WTC11 (cell line): ENCODE data around the gene PLEKHH1.
"Not testable (repeated sequence)": the region's sequence is repeated elsewhere in the genome, so short reads cannot be mapped to it uniquely, and the experiment has no call there.

Experiments used
- CBFB ChIP-seq: sonication (generic); formaldehyde crosslinking; IDR thresholded peaks from 2 replicates; pipeline ENCODE4 v1.8.1; 2022; ENCODE audit warnings: mild to moderate bottlenecking, low read depth, missing genetic modification reagents
- HMGXB4 ChIP-seq: sonication (generic); formaldehyde crosslinking; IDR thresholded peaks from 2 replicates; pipeline ENCODE4 v1.8.1; 2023; ENCODE audit warnings: mild to moderate bottlenecking, moderate library complexity, missing genetic modification reagents
- MAX ChIP-seq: sonication (generic); formaldehyde crosslinking; IDR thresholded peaks from 2 replicates; pipeline ENCODE4 v1.8.0; 2022; ENCODE audit warnings: mild to moderate bottlenecking, missing genetic modification reagents
- PRDM15 ChIP-seq: sonication (generic); formaldehyde crosslinking; IDR thresholded peaks from 2 replicates; pipeline ENCODE4 v1.8.0; 2022; ENCODE audit warnings: missing genetic modification reagents
- TCF7 ChIP-seq: sonication (generic); formaldehyde crosslinking; IDR thresholded peaks from 2 replicates; pipeline ENCODE4 v1.8.0; 2022; ENCODE audit warnings: mild to moderate bottlenecking, low read depth, missing genetic modification reagents, moderate library complexity
- TEAD4 ChIP-seq: sonication (generic); formaldehyde crosslinking; IDR thresholded peaks from 2 replicates; pipeline ENCODE4 v1.8.0; 2022; ENCODE audit warnings: mild to moderate bottlenecking, missing genetic modification reagents
- TF ChIP-seq, protein P1 (sequence below): fragments of 200-600 bp; IDR thresholded peaks from 2 replicates; pipeline ENCODE4 v1.8.0; 2022; ENCODE audit warnings: antibody characterized with exemption
- TF ChIP-seq, protein P2 (sequence below): sonication (generic); formaldehyde crosslinking; conservative IDR thresholded peaks from 2 replicates; pipeline ENCODE4 v1.8.1; 2023; ENCODE audit warnings: mild to moderate bottlenecking, low read depth, missing genetic modification reagents, moderate library complexity
- TF ChIP-seq, protein P3 (sequence below): sonication (generic); formaldehyde crosslinking; conservative IDR thresholded peaks from 2 replicates; pipeline ENCODE4 v1.8.1; 2022; ENCODE audit warnings: mild to moderate bottlenecking, missing genetic modification reagents
- TF ChIP-seq, protein P4 (sequence below): sonication (generic); formaldehyde crosslinking; IDR thresholded peaks from 2 replicates; pipeline ENCODE4 v1.8.1; 2023; ENCODE audit warnings: mild to moderate bottlenecking, missing genetic modification reagents, borderline replicate concordance

DNA sequence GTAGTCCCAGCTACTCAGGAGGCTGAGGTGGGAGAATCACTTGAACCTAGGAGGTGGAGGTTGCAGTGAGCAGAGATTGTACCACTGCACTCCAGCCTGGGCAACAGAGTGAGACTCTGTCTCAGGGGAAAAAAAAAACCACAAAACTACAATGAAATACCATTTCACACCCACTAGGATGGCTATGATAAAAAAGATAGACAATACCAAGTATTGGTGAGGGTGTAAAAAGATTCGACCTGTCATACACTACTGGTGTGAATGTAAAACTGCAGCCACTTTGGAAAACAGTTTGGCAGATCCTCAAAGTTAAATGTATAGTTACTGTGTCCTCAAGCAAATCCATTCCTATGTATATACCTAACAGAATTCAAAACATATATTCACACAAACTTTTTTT is 93.0 kb downstream of the PLEKHH1 start:
- not testable (repeated sequence) for TF ChIP-seq TEAD4, HMGXB4, CBFB, PRDM15, TCF7, MAX (CRISPR knock-in tag)
- TF ChIP-seq, protein P1, sequence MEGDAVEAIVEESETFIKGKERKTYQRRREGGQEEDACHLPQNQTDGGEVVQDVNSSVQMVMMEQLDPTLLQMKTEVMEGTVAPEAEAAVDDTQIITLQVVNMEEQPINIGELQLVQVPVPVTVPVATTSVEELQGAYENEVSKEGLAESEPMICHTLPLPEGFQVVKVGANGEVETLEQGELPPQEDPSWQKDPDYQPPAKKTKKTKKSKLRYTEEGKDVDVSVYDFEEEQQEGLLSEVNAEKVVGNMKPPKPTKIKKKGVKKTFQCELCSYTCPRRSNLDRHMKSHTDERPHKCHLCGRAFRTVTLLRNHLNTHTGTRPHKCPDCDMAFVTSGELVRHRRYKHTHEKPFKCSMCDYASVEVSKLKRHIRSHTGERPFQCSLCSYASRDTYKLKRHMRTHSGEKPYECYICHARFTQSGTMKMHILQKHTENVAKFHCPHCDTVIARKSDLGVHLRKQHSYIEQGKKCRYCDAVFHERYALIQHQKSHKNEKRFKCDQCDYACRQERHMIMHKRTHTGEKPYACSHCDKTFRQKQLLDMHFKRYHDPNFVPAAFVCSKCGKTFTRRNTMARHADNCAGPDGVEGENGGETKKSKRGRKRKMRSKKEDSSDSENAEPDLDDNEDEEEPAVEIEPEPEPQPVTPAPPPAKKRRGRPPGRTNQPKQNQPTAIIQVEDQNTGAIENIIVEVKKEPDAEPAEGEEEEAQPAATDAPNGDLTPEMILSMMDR = not testable (repeated sequence)
- TF ChIP-seq, protein P2, sequence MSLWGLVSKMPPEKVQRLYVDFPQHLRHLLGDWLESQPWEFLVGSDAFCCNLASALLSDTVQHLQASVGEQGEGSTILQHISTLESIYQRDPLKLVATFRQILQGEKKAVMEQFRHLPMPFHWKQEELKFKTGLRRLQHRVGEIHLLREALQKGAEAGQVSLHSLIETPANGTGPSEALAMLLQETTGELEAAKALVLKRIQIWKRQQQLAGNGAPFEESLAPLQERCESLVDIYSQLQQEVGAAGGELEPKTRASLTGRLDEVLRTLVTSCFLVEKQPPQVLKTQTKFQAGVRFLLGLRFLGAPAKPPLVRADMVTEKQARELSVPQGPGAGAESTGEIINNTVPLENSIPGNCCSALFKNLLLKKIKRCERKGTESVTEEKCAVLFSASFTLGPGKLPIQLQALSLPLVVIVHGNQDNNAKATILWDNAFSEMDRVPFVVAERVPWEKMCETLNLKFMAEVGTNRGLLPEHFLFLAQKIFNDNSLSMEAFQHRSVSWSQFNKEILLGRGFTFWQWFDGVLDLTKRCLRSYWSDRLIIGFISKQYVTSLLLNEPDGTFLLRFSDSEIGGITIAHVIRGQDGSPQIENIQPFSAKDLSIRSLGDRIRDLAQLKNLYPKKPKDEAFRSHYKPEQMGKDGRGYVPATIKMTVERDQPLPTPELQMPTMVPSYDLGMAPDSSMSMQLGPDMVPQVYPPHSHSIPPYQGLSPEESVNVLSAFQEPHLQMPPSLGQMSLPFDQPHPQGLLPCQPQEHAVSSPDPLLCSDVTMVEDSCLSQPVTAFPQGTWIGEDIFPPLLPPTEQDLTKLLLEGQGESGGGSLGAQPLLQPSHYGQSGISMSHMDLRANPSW (CRISPR knock-in tag) = not testable (repeated sequence)
- TF ChIP-seq, protein P3, sequence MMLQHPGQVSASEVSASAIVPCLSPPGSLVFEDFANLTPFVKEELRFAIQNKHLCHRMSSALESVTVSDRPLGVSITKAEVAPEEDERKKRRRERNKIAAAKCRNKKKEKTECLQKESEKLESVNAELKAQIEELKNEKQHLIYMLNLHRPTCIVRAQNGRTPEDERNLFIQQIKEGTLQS (CRISPR knock-in tag) = not testable (repeated sequence)
- TF ChIP-seq, protein P4, sequence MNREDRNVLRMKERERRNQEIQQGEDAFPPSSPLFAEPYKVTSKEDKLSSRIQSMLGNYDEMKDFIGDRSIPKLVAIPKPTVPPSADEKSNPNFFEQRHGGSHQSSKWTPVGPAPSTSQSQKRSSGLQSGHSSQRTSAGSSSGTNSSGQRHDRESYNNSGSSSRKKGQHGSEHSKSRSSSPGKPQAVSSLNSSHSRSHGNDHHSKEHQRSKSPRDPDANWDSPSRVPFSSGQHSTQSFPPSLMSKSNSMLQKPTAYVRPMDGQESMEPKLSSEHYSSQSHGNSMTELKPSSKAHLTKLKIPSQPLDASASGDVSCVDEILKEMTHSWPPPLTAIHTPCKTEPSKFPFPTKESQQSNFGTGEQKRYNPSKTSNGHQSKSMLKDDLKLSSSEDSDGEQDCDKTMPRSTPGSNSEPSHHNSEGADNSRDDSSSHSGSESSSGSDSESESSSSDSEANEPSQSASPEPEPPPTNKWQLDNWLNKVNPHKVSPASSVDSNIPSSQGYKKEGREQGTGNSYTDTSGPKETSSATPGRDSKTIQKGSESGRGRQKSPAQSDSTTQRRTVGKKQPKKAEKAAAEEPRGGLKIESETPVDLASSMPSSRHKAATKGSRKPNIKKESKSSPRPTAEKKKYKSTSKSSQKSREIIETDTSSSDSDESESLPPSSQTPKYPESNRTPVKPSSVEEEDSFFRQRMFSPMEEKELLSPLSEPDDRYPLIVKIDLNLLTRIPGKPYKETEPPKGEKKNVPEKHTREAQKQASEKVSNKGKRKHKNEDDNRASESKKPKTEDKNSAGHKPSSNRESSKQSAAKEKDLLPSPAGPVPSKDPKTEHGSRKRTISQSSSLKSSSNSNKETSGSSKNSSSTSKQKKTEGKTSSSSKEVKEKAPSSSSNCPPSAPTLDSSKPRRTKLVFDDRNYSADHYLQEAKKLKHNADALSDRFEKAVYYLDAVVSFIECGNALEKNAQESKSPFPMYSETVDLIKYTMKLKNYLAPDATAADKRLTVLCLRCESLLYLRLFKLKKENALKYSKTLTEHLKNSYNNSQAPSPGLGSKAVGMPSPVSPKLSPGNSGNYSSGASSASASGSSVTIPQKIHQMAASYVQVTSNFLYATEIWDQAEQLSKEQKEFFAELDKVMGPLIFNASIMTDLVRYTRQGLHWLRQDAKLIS (CRISPR knock-in tag) = not testable (repeated sequence)
